Peyer's patch (tissue), 4 donors: ENCODE measurements around the gene RASL12.

Experiments used
- POLR2A ChIP-seq, 2 donors: fragments of 450-650 bp; IDR thresholded peaks; one replicate each; pipeline ENCODE4 v1.5.1; 2017; ENCODE audit warnings: antibody characterized with exemption in 2 of 2, mild to moderate bottlenecking in 2 of 2, moderate library complexity in 2 of 2
- TF ChIP-seq, protein P1 (sequence below), 6 experiments: fragments of 450-650 bp in 4 of 6; fragments of 200-600 bp in 2 of 6; sonication (generic) in 1 of 6; IDR thresholded peaks; one replicate each; pipeline ENCODE4 v1.5.1; 2017 to 2019; ENCODE audit warnings: antibody characterized with exemption in 6 of 6, mild to moderate bottlenecking in 3 of 6, moderate library complexity in 1 of 6

DNA sequence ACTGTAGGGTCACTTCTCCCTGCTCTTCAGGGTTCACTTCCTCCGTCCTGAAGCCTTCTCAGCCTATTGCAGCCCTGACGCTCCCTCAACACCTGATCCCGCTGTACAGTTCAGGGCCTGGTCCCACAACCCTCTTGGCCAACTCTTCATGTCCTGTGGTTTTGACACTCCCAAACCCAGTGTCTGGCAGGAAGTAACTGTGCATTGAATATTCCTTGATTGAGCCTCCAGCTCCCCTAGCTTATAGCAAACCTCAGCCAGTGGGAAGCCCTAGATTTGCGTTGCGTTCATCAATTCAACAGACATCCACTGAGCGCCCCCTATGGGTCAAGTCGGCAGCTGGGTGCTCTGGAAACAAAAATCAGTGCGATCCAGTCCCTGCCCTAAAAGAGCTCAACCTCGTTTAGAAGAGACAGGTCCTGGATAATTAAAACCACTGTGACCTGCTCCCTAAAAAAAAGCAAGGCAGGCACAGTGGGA lies 33.7 kb upstream of the RASL12 start:
- TF ChIP-seq POLR2A (IDR thresholded peaks at IDR 0.05), result no peak
- TF ChIP-seq, protein P1, sequence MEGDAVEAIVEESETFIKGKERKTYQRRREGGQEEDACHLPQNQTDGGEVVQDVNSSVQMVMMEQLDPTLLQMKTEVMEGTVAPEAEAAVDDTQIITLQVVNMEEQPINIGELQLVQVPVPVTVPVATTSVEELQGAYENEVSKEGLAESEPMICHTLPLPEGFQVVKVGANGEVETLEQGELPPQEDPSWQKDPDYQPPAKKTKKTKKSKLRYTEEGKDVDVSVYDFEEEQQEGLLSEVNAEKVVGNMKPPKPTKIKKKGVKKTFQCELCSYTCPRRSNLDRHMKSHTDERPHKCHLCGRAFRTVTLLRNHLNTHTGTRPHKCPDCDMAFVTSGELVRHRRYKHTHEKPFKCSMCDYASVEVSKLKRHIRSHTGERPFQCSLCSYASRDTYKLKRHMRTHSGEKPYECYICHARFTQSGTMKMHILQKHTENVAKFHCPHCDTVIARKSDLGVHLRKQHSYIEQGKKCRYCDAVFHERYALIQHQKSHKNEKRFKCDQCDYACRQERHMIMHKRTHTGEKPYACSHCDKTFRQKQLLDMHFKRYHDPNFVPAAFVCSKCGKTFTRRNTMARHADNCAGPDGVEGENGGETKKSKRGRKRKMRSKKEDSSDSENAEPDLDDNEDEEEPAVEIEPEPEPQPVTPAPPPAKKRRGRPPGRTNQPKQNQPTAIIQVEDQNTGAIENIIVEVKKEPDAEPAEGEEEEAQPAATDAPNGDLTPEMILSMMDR (IDR thresholded peaks at IDR 0.05), result peak; percentile 33 to 86 (median 72)
